SK-N-SH (cell line): ENCODE results near the gene TLE5.

ENCODE experiments used
- EP300 ChIP-seq, 2 experiments: IDR thresholded peaks; 2 replicates each; pipeline versions ENCODE4 v1.4.0 to v1.6.1; 2012; ENCODE audit warnings: borderline replicate concordance in 1 of 2, low read depth in 1 of 2, low read length in 1 of 2
- GABPA ChIP-seq: IDR thresholded peaks from 2 replicates; pipeline ENCODE4 v1.4.0; 2012; ENCODE audit warnings: low read depth, mild to moderate bottlenecking
- MAX ChIP-seq: IDR thresholded peaks from 2 replicates; pipeline ENCODE4 v1.4.0; 2012; ENCODE audit warnings: low read depth
- MEF2A ChIP-seq: IDR thresholded peaks from 2 replicates; pipeline ENCODE4 v1.4.0; 2012; ENCODE audit warnings: low read depth, borderline replicate concordance
- POLR2AphosphoS5 ChIP-seq: IDR thresholded peaks from 2 replicates; pipeline ENCODE4 v1.6.1; 2012; ENCODE audit warnings: low read depth, low read length
- RAD21 ChIP-seq: IDR thresholded peaks from 2 replicates; pipeline ENCODE4 v1.6.1; 2012; ENCODE audit warnings: mild to moderate bottlenecking, low read length
- REST ChIP-seq: IDR thresholded peaks from 2 replicates; pipeline ENCODE4 v1.6.1; 2012; ENCODE audit warnings: mild to moderate bottlenecking, low read depth, low read length, moderate library complexity
- RFX5 ChIP-seq: IDR thresholded peaks from 2 replicates; pipeline ENCODE4 v1.6.1; 2012; ENCODE audit warnings: mild to moderate bottlenecking, improper control_type of control experiment, low read length
- SMC3 ChIP-seq: IDR thresholded peaks from 2 replicates; pipeline ENCODE4 v1.6.1; 2012; ENCODE audit warnings: low read depth, low read length, improper control_type of control experiment
- TF ChIP-seq, protein P1 (sequence below): fragments of 200-600 bp; sonication (generic); IDR thresholded peaks from 2 replicates; pipeline ENCODE4 v1.6.1; 2017; ENCODE audit warnings: antibody characterized with exemption, mild to moderate bottlenecking, moderate library complexity
- TF ChIP-seq, protein P2 (sequence below): IDR thresholded peaks from 2 replicates; pipeline ENCODE4 v1.4.0; 2012; ENCODE audit warnings: low read depth, borderline replicate concordance

GRCh38 chr19:3017923-3018322, 44.4 kb downstream of the TLE5 start:
- TF ChIP-seq REST (no peak), MAX (no peak), SMC3 (no peak), POLR2AphosphoS5 (no peak), MEF2A (no peak), GABPA (no peak), RAD21 (no peak), EP300 (IDR thresholded peaks at IDR 0.05; ENCODE audit: borderline replicate concordance in 1 of 2, low read depth in 1 of 2, low read length in 1 of 2) (no peak), RFX5 (no peak)
- TF ChIP-seq, protein P1, sequence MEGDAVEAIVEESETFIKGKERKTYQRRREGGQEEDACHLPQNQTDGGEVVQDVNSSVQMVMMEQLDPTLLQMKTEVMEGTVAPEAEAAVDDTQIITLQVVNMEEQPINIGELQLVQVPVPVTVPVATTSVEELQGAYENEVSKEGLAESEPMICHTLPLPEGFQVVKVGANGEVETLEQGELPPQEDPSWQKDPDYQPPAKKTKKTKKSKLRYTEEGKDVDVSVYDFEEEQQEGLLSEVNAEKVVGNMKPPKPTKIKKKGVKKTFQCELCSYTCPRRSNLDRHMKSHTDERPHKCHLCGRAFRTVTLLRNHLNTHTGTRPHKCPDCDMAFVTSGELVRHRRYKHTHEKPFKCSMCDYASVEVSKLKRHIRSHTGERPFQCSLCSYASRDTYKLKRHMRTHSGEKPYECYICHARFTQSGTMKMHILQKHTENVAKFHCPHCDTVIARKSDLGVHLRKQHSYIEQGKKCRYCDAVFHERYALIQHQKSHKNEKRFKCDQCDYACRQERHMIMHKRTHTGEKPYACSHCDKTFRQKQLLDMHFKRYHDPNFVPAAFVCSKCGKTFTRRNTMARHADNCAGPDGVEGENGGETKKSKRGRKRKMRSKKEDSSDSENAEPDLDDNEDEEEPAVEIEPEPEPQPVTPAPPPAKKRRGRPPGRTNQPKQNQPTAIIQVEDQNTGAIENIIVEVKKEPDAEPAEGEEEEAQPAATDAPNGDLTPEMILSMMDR = no peak
- TF ChIP-seq, protein P2, sequence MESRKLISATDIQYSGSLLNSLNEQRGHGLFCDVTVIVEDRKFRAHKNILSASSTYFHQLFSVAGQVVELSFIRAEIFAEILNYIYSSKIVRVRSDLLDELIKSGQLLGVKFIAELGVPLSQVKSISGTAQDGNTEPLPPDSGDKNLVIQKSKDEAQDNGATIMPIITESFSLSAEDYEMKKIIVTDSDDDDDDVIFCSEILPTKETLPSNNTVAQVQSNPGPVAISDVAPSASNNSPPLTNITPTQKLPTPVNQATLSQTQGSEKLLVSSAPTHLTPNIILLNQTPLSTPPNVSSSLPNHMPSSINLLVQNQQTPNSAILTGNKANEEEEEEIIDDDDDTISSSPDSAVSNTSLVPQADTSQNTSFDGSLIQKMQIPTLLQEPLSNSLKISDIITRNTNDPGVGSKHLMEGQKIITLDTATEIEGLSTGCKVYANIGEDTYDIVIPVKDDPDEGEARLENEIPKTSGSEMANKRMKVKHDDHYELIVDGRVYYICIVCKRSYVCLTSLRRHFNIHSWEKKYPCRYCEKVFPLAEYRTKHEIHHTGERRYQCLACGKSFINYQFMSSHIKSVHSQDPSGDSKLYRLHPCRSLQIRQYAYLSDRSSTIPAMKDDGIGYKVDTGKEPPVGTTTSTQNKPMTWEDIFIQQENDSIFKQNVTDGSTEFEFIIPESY = no peak
